Measurements from ENCODE around the gene C2orf80.

- TF ChIP-seq, protein P1, sequence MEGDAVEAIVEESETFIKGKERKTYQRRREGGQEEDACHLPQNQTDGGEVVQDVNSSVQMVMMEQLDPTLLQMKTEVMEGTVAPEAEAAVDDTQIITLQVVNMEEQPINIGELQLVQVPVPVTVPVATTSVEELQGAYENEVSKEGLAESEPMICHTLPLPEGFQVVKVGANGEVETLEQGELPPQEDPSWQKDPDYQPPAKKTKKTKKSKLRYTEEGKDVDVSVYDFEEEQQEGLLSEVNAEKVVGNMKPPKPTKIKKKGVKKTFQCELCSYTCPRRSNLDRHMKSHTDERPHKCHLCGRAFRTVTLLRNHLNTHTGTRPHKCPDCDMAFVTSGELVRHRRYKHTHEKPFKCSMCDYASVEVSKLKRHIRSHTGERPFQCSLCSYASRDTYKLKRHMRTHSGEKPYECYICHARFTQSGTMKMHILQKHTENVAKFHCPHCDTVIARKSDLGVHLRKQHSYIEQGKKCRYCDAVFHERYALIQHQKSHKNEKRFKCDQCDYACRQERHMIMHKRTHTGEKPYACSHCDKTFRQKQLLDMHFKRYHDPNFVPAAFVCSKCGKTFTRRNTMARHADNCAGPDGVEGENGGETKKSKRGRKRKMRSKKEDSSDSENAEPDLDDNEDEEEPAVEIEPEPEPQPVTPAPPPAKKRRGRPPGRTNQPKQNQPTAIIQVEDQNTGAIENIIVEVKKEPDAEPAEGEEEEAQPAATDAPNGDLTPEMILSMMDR (IDR thresholded peaks at IDR 0.05) = peak; percentile 88
- no peak for TF ChIP-seq EZH2phosphoT487 (IDR thresholded peaks at IDR 0.05)
Measured at GRCh38 chr2:208175069-208175839, 14.6 kb downstream of the C2orf80 start.
